HG03103 (cell line): ENCODE data around the gene ORMDL2.
"Not testable (repeated sequence)": the region's sequence is repeated elsewhere in the genome, so short reads cannot be mapped to it uniquely, and the experiment has no call there.

ENCODE experiments used
- ATAC-seq: cut with Tn5 transposase; IDR thresholded peaks from one replicate; pipeline ENCODE4 v1.9.1; 2021; ENCODE audit warnings: low read depth; ENCODE audit not compliant: unreplicated experiment

ORMDL2 gene

GRCh38 chr12:55850401-55850800 lies 32.6 kb downstream of the ORMDL2 start:
- ATAC-seq: no peak

- ATAC-seq: no peak
Observed at GRCh38 chr12:55850893-55851292, 33.1 kb downstream of the ORMDL2 start.

- no peak for ATAC-seq
Observed at GRCh38 chr12:55852740-55853139, 34.9 kb downstream of the ORMDL2 start.

- no peak for ATAC-seq
Observed at GRCh38 chr12:55861396-55861795, 43.6 kb downstream of the ORMDL2 start.

GRCh38 chr12:55861871-55862270 lies 44.0 kb downstream of the ORMDL2 start:
- no peak for ATAC-seq

- no peak for ATAC-seq
Observed at GRCh38 chr12:55862286-55862685, 44.4 kb downstream of the ORMDL2 start.

- not testable (repeated sequence) for ATAC-seq
Observed at GRCh38 chr12:55862931-55863330, 45.1 kb downstream of the ORMDL2 start.

- no peak for ATAC-seq
Observed at GRCh38 chr12:55865327-55865726, 47.5 kb downstream of the ORMDL2 start.

- ATAC-seq: not testable (repeated sequence)
Observed at GRCh38 chr12:55866454-55867004, 48.7 kb downstream of the ORMDL2 start.
